Neuronal stem cell (in vitro differentiated cells): ENCODE measurements around the gene CDH23.

Experiments
- DNase-seq: peaks from one replicate; pipeline ENCODE4 v3.0.0-alpha.2; 2013; ENCODE audit warnings: low spot score
- H2AFZ ChIP-seq: one replicate; pipeline ENCODE4 v1.6.1; 2013; ENCODE audit warnings: mild to moderate bottlenecking, low read length, inconsistent platforms
- H2AK5ac ChIP-seq: 2 replicates; pipeline ENCODE4 v1.6.1; 2013; ENCODE audit warnings: low read depth, mild to moderate bottlenecking, inconsistent platforms, low read length, moderate library complexity, mixed read lengths
- H2BK120ac ChIP-seq: 2 replicates; pipeline ENCODE4 v1.6.1; 2013; ENCODE audit warnings: low read depth, mild to moderate bottlenecking, inconsistent platforms, low read length, moderate library complexity, mixed read lengths
- H2BK12ac ChIP-seq: one replicate; pipeline ENCODE4 v1.6.1; 2013; ENCODE audit warnings: low read length, inconsistent platforms
- H2BK15ac ChIP-seq: 2 replicates; pipeline ENCODE4 v1.6.1; 2013; ENCODE audit warnings: mild to moderate bottlenecking, low read length, inconsistent platforms, mixed read lengths
- H2BK5ac ChIP-seq: one replicate; pipeline ENCODE4 v1.6.1; 2013; ENCODE audit warnings: inconsistent platforms, mild to moderate bottlenecking, low read length, moderate library complexity
- H3K14ac ChIP-seq: one replicate; pipeline ENCODE4 v1.6.1; 2013; ENCODE audit warnings: low read length, inconsistent platforms
- H3K18ac ChIP-seq: 2 replicates; pipeline ENCODE4 v1.6.1; 2013; ENCODE audit warnings: low read length, inconsistent platforms
- H3K23ac ChIP-seq: 2 replicates; pipeline ENCODE4 v1.6.1; 2013; ENCODE audit warnings: low read depth, mild to moderate bottlenecking, mixed read lengths, low read length, inconsistent platforms; ENCODE audit not compliant: poor library complexity
- H3K27ac ChIP-seq: replicated peaks from 3 replicates; pipeline ENCODE4 v1.5.1; 2013; ENCODE audit warnings: low read length, inconsistent platforms
- H3K27me3 ChIP-seq, 3 experiments: 2 replicates each; pipeline ENCODE4 v1.6.1; 2013; ENCODE audit warnings: low read length in 3 of 3, mild to moderate bottlenecking in 2 of 3, inconsistent platforms in 1 of 3, low read depth in 1 of 3, mixed read lengths in 1 of 3, moderate library complexity in 1 of 3; ENCODE audit not compliant: control insufficient read depth in 3 of 3, insufficient read depth in 3 of 3
- H3K36me3 ChIP-seq, 2 donors: replicated peaks in 1 of 2; 2 replicates each; pipeline ENCODE4 v1.6.1; 2013; ENCODE audit warnings: low read length in 2 of 2; ENCODE audit not compliant: control insufficient read depth in 2 of 2, insufficient read depth in 2 of 2
- H3K4ac ChIP-seq: 2 replicates; pipeline ENCODE4 v1.6.1; 2013; ENCODE audit warnings: inconsistent platforms, mild to moderate bottlenecking, low read length, moderate library complexity
- H3K4me1 ChIP-seq, 2 donors: 1 replicate in 1 of 2; 2 replicates in 1 of 2; pipeline ENCODE4 v1.6.1; 2013; ENCODE audit warnings: low read length in 2 of 2, low read depth in 1 of 2; ENCODE audit not compliant: control insufficient read depth in 2 of 2, insufficient read depth in 1 of 2
- H3K4me2 ChIP-seq: one replicate; pipeline ENCODE4 v1.6.1; 2013; ENCODE audit warnings: mild to moderate bottlenecking, low read length, inconsistent platforms; ENCODE audit not compliant: insufficient read depth, poor library complexity, severe bottlenecking
- H3K4me3 ChIP-seq, 2 donors: 2 replicates each; pipeline ENCODE4 v1.5.1; 2013; ENCODE audit warnings: low read length in 2 of 2, mild to moderate bottlenecking in 2 of 2, inconsistent platforms in 1 of 2, moderate library complexity in 1 of 2
- H3K79me1 ChIP-seq: one replicate; pipeline ENCODE4 v1.6.1; 2013; ENCODE audit warnings: low read depth, mild to moderate bottlenecking, inconsistent platforms, low read length, moderate library complexity
- H3K9ac ChIP-seq: one replicate; pipeline ENCODE4 v1.6.1; 2013; ENCODE audit warnings: mild to moderate bottlenecking, low read depth, low read length, inconsistent platforms; ENCODE audit not compliant: poor library complexity
- H3K9me3 ChIP-seq, 2 donors: replicated peaks in 1 of 2; 2 replicates each; pipeline versions ENCODE3 to v1.6.1; 2013; ENCODE audit warnings: low read length in 2 of 2, mild to moderate bottlenecking in 2 of 2, inconsistent platforms in 1 of 2, low read depth in 1 of 2, mixed read lengths in 1 of 2, moderate library complexity in 1 of 2; ENCODE audit not compliant: control insufficient read depth in 2 of 2, insufficient read depth in 1 of 2
- H4K8ac ChIP-seq: one replicate; pipeline ENCODE4 v1.6.1; 2013; ENCODE audit warnings: low read depth, mild to moderate bottlenecking, inconsistent platforms, low read length, moderate library complexity
- H4K91ac ChIP-seq: one replicate; pipeline ENCODE4 v1.6.1; 2013; ENCODE audit warnings: low read length, low read depth, mild to moderate bottlenecking, inconsistent platforms; ENCODE audit not compliant: poor library complexity
- WGBS, 2 donors: extraction: QIAGEN DNeasy Blood & Tissue Kit; methylation state at CpG; one replicate each; pipeline ENCODE4 v1.1.7; 2013; ENCODE audit warnings: missing lambda C conversion rate in 2 of 2, mixed read lengths in 1 of 2; ENCODE audit not compliant: insufficient read length in 2 of 2, insufficient replicate concordance in 1 of 2; ENCODE audit errors: extremely low coverage in 2 of 2; 5-methylcytosine and 5-hydroxymethylcytosine counted together

Gene CDH23

DNA sequence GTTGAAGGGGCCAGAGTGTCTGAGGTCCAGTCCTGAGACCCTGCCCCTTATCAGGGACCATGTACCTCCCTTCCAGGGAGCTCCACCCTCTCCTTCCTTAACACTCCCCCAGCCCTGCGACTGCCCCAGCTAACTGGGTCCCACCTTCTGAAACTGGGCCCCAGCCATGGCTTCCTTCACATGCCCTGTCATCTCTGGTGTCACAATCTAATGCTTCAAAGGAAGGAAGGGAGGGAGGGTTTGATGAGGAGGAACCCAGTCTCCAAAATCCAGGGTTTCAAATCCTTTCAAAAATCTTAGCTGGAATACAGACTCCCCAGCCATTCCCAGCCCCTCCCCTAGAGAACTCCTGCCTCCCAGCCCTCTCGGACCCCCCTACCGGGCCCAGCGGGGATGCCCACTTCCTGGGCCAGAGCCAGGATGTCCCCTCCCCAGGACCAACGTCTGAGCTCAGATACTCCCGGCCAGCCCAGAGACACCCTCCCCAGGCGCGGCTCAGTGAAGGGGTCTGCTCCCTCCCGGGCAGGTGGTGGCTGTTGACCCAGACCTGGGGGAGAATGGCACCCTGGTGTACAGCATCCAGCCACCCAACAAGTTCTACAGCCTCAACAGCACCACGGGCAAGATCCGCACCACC is 304.9 kb downstream of the CDH23 start:
- peak overlapping the region; percentile 32 for H3K23ac ChIP-seq
- H2BK120ac ChIP-seq: peak overlapping the region; percentile 77
- peak overlapping the region; percentile 74 for H3K18ac ChIP-seq
- peak overlapping the region; percentile 96 for H2BK15ac ChIP-seq
- no peak overlapping the region for H3K4ac ChIP-seq
- no peak overlapping the region for H3K27ac ChIP-seq
- peaks cover 0 to 7% (median 0%) of the 10 kb centered on the region in 3 experiments for H3K27me3 ChIP-seq
- H3K4me2 ChIP-seq: no peak overlapping the region
- H3K4me1 ChIP-seq: peaks cover 0 to 9% of the 10 kb centered on the region in 2 donors
- peak overlapping the region; percentile 32 for H3K9ac ChIP-seq
- no peaks in the 10 kb centered on the region for H3K79me1 ChIP-seq
- no peak overlapping the region for H4K91ac ChIP-seq
- H2AFZ ChIP-seq: no peak overlapping the region
- H2BK5ac ChIP-seq: no peak overlapping the region
- peak overlapping the region; percentile 68 for H2AK5ac ChIP-seq
- no peak overlapping the region for H2BK12ac ChIP-seq
- no peaks in the 10 kb centered on the region for H3K9me3 ChIP-seq
- no peak overlapping the region for H3K14ac ChIP-seq
- H4K8ac ChIP-seq: no peak overlapping the region
- peak overlapping the region in 1 of 2 donors; percentile 7 for H3K4me3 ChIP-seq
- DNase-seq: no peak
- no peaks in the 10 kb centered on the region for H3K36me3 ChIP-seq
- no CpG with 5 or more reads among the region's 11 CpGs for WGBS, 2 donors

DNA sequence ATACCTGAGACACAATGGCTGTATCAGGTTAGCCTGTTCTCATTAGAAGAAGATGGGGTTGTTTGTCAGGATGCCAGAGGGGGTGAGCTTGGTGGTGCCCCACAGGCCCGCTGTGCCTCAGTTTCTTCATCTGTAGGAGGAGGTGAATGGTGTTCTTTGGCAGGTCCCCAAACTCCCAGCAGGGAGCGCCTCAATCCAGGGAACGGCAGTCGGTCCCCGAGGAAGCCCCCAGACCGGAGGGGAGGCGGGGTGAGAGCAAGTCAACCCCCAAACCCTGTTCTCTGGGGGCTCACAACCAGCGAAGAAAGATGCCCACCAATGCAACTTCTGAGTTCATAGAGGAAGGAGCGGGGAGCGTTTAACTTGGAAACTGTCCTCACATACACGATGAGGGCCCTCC is 306.9 kb downstream of the CDH23 start:
- H2BK120ac ChIP-seq: no peak overlapping the region
- H3K4me2 ChIP-seq: no peak overlapping the region
- no peaks in the 10 kb centered on the region for H3K79me1 ChIP-seq
- H4K91ac ChIP-seq: no peak overlapping the region
- WGBS, 2 donors: no CpG with 5 or more reads among the region's 11 CpGs
- no peak overlapping the region for H3K4me3 ChIP-seq
- H2BK5ac ChIP-seq: no peak overlapping the region
- H3K18ac ChIP-seq: no peak overlapping the region
- H3K27ac ChIP-seq: no peak overlapping the region
- no peak overlapping the region for H3K4ac ChIP-seq
- H3K14ac ChIP-seq: no peak overlapping the region
- no peak overlapping the region for H3K23ac ChIP-seq
- H4K8ac ChIP-seq: no peak overlapping the region
- DNase-seq: no peak
- H2AFZ ChIP-seq: no peak overlapping the region
- H2BK15ac ChIP-seq: no peak overlapping the region
- no peak overlapping the region for H2BK12ac ChIP-seq
- H3K36me3 ChIP-seq: no peaks in the 10 kb centered on the region
- H3K9ac ChIP-seq: no peak overlapping the region
- no peak overlapping the region for H2AK5ac ChIP-seq
- peaks cover 0 to 7% (median 0%) of the 10 kb centered on the region in 3 experiments for H3K27me3 ChIP-seq
- H3K4me1 ChIP-seq: peaks cover 0 to 10% of the 10 kb centered on the region in 2 donors
- no peaks in the 10 kb centered on the region for H3K9me3 ChIP-seq

DNA sequence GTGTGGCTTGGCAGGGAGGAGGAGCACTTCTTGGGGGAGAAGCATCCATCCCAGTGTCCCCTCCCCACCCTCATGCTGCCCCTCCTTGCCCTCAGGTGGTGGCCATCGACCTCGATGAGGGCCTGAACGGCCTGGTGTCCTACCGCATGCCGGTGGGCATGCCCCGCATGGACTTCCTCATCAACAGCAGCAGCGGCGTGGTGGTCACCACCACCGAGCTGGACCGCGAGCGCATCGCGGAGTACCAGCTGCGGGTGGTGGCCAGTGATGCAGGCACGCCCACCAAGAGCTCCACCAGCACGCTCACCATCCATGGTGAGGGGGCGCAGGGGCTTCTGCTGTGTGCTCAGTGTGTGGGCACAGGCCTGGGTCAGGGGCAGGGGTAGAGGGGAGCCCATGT is 308.1 kb downstream of the CDH23 start:
- H3K4ac ChIP-seq: no peak overlapping the region
- peak overlapping the region; percentile 19 for H2AK5ac ChIP-seq
- H3K18ac ChIP-seq: peak overlapping the region; percentile 33
- peaks cover 0 to 10% of the 10 kb centered on the region in 2 donors for H3K4me1 ChIP-seq
- DNase-seq: no peak
- peak overlapping the region; percentile 7 for H2BK5ac ChIP-seq
- no peak overlapping the region for H3K4me2 ChIP-seq
- H3K14ac ChIP-seq: peak overlapping the region; percentile 50
- peak overlapping the region; percentile 78 for H2BK12ac ChIP-seq
- no peak overlapping the region for H3K4me3 ChIP-seq
- H2BK120ac ChIP-seq: peak overlapping the region; percentile 39
- H4K8ac ChIP-seq: no peak overlapping the region
- H3K27ac ChIP-seq: no peak overlapping the region
- H3K79me1 ChIP-seq: no peaks in the 10 kb centered on the region
- WGBS, 2 donors: no CpG with 5 or more reads among the region's 18 CpGs
- no peak overlapping the region for H2AFZ ChIP-seq
- no peak overlapping the region for H4K91ac ChIP-seq
- H3K9me3 ChIP-seq: no peaks in the 10 kb centered on the region
- H2BK15ac ChIP-seq: peak overlapping the region; percentile 50
- peaks cover 0 to 11% (median 0%) of the 10 kb centered on the region in 3 experiments for H3K27me3 ChIP-seq
- H3K9ac ChIP-seq: no peak overlapping the region
- H3K23ac ChIP-seq: peak overlapping the region; percentile 47
- no peaks in the 10 kb centered on the region for H3K36me3 ChIP-seq

GRCh38 chr10:71705582-71705981 is 308.9 kb downstream of the CDH23 start:
- Histone ChIP-seq H3K4ac (no peak overlapping the region), H3K4me2 (no peak overlapping the region), H3K4me1 (peaks cover 0 to 8% of the 10 kb centered on the region in 2 donors), H3K79me1 (no peaks in the 10 kb centered on the region), H3K27ac (no peak overlapping the region), H2BK120ac (no peak overlapping the region), H3K27me3 (peaks cover 0 to 13% (median 0%) of the 10 kb centered on the region in 3 experiments), H2BK12ac (no peak overlapping the region), H4K91ac (no peak overlapping the region), H4K8ac (no peak overlapping the region), H3K4me3 (no peak overlapping the region), H3K36me3 (no peaks in the 10 kb centered on the region), H2BK15ac (no peak overlapping the region), H3K23ac (no peak overlapping the region), H3K18ac (no peak overlapping the region), H2AFZ (no peak overlapping the region), H3K14ac (no peak overlapping the region), H2AK5ac (no peak overlapping the region), H3K9me3 (no peaks in the 10 kb centered on the region), H3K9ac (no peak overlapping the region), H2BK5ac (peak overlapping the region; percentile 7)
- no CpG with 5 or more reads among the region's 2 CpGs for whole genome bisulfite sequencing, 2 donors
- DNase-seq: no peak
